Activated T-helper 1 cell treated with anti-CD3 and anti-CD28 coated beads, Interleukin-12 subunit alpha, Interleukin-12 subunit beta, Interleukin-2, Interleukin-4 antibody, amounts not matched to agents 30 ng/mL and 10 ng/mL and 1 ng/mL, durations not matched to agents 14 hours and 24 hours and 36 hours (primary cell): ENCODE data around the gene NAV2. TPM values are rescaled to one million over a fixed set of nuclear protein-coding genes. Genes with fewer than 3 reads are reported as not detected.

ENCODE experiments used
- DNase-seq: peaks from one replicate; pipeline ENCODE4 v3.0.0; 2021; ENCODE audit warnings: low spot score
- H3K27ac Mint-ChIP-seq: one replicate; pipeline ENCODE4 v1.8.0; 2021; ENCODE audit warnings: mild to moderate bottlenecking, mixed read lengths
- H3K27me3 Mint-ChIP-seq: one replicate; pipeline ENCODE4 v1.8.0; 2022; ENCODE audit warnings: mild to moderate bottlenecking, moderate library complexity, mixed read lengths; ENCODE audit not compliant: insufficient read depth
- H3K36me3 Mint-ChIP-seq: one replicate; pipeline ENCODE4 v1.8.0; 2021; ENCODE audit warnings: low read depth, mixed read lengths
- H3K4me1 Mint-ChIP-seq: one replicate; pipeline ENCODE4 v1.8.0; 2021; ENCODE audit warnings: low read depth, mixed read lengths
- H3K4me3 Mint-ChIP-seq: one replicate; pipeline ENCODE4 v1.8.0; 2021; ENCODE audit warnings: mild to moderate bottlenecking, moderate library complexity, mixed read lengths
- H3K9me3 Mint-ChIP-seq: one replicate; pipeline ENCODE4 v1.8.0; 2021; ENCODE audit warnings: mixed read lengths
- intact Hi-C: fragments of 100-400 bp; cut with micrococcal nuclease; formaldehyde crosslinking; loops from one replicate; pipeline ENCODE4 v1.15.1; 2024
- total RNA-seq: library from RNA; stranded (reverse); gene quantifications from 2 replicates; pipeline ENCODE4 v1.2.3, GENCODE V29; 2022

NAV2 gene
- total RNA-seq, 1 donor from 2014 or later, result 0.34 TPM

DNA sequence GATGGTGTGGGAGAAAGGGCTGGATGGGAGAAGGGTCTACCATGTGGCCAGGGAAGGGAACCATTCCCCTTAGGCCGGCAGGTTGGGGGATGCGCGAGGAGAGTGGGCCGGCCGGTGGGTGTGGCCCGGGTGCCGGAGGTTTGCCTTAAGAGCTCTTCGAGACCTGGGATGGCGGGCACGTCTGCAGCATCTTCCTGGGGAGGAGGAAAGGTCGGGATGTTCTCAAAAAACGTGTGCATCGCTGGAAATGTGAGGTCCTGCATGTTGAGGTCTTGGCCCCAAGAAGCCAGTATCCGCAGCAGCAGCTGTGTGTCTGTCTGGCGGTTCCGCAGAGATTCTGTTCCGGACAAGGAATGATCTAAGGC lies 1.4 kb downstream of the NAV2 start:
- intact Hi-C loops, result loop anchor here (10.0 kb wide), 1 partner anchor 651 kb away; the partner anchor contains the start of gene HTATIP2
- H3K4me1 Mint-ChIP-seq, result peaks cover 17% of the 10 kb centered on the region
- peak overlapping the region; percentile 59 for H3K27ac Mint-ChIP-seq
- H3K9me3 Mint-ChIP-seq, result no peaks in the 10 kb centered on the region
- H3K4me3 Mint-ChIP-seq, result peak overlapping the region; percentile 75
- DNase-seq, result no peak
- no peaks in the 10 kb centered on the region for H3K36me3 Mint-ChIP-seq
- H3K27me3 Mint-ChIP-seq, result peaks cover 69% of the 10 kb centered on the region

DNA sequence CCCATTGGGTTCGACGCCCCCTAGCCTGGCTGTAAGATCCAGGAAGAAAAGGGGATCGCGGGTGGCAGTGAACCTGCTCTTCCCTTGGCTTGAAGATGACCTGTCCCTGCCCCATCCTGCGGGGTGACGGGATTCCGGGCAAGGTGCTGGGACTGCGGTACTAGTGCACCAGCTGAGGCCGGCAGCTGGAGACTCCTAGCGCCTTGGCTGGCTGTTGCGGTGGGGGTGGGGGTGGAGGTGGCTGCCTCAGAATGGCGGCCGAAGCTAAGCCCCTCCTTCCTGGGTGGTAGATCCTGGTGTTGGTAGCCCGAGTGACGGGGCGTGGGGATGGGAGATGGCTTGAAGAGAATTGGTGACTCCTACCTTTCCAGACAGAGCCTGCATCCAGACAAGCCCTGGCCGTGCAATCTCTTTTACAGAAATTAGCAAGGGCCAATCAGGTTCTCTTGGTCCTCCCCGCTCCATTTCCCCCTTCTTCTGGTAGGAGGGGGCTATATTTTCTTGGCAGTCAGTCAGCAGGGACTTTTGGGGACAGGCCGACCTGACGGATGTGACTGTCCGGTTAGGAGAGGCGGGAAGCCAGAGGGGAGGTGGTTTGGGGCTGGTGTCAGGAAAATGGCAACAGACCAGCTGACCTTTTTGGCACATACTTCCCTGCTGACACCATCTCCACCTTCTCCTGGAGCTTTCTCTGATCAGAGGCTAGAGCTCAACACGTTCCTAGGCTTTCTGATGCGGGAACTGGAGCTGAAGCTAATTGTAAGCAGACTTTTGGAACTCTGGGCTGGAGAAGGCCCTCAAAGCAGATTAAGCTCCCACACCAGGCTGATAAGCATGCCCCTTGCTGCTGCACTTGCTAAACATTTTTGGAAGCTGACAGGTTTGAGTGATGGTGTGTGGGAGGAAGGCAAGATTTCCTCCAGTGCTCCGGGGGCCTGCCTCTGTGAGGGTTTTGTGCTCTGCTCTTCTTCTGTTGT lies 2.0 kb downstream of the NAV2 start:
- no peak for DNase-seq
- intact Hi-C loops, result loop anchor here (10.0 kb wide), 1 partner anchor 650 kb away; the partner anchor contains the start of gene HTATIP2
- H3K4me3 Mint-ChIP-seq, result peak overlapping the region; percentile 75
- H3K4me1 Mint-ChIP-seq, result peaks cover 17% of the 10 kb centered on the region
- H3K36me3 Mint-ChIP-seq, result no peaks in the 10 kb centered on the region
- no peak overlapping the region for H3K27ac Mint-ChIP-seq
- H3K27me3 Mint-ChIP-seq, result peaks cover 72% of the 10 kb centered on the region
- no peaks in the 10 kb centered on the region for H3K9me3 Mint-ChIP-seq

DNA sequence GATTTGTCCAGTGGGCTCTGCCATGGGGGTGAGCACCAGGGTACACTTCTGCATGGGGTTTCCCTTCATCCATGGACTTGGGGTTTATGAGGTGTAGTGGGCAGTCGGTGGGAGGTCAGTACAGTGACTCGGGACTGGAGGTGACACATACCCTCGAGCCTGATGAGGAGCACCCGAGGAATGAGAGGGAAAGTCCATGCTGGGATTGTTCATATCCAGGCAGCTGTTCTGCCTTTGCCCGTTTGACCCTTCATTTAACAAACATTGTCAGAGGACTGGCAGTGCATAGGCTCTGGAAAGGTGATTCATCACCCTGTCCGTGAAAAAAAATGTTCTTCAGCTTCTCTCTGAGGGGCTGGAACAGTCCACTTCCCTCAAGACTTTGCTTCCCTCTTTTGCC lies 2.7 kb downstream of the NAV2 start:
- peak overlapping the region; percentile 35 for H3K4me3 Mint-ChIP-seq
- intact Hi-C loops, result loop anchor here (10.0 kb wide), 1 partner anchor 649 kb away; the partner anchor contains the start of gene HTATIP2

DNA sequence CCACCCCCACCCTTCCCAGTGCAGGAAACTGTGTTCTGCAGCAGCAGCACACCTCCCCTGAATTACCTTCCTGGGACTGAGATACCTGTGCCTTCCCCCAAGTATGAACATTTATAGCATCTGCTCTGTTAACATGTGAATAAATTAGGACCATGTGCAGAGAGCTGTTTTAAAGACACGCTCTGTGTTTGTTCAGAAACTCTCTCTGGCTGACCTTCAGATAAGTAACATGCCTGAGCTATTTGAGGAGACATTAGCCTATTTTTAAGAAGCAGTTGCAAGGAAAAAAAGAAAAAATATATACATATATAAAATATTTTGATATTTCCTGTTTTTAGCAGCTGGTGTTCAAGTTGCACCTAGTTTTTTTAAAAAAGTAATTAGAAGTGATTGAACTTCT lies 5.4 kb downstream of the NAV2 start:
- Mint-ChIP-seq H3K36me3 (no peaks in the 10 kb centered on the region), H3K27me3 (peaks cover 58% of the 10 kb centered on the region), H3K9me3 (no peaks in the 10 kb centered on the region), H3K27ac (no peak overlapping the region), H3K4me3 (no peak overlapping the region), H3K4me1 (peaks cover 7% of the 10 kb centered on the region)
- intact Hi-C loops, result loop anchor here (10.0 kb wide), 1 partner anchor 647 kb away; the partner anchor contains the start of gene HTATIP2
- no peak for DNase-seq

More for the DNA sequence above, 2.7 kb downstream of the NAV2 start:
- Mint-ChIP-seq H3K36me3 (no peaks in the 10 kb centered on the region), H3K9me3 (no peaks in the 10 kb centered on the region), H3K27ac (no peak overlapping the region), H3K27me3 (peaks cover 68% of the 10 kb centered on the region), H3K4me1 (peaks cover 17% of the 10 kb centered on the region)
- no peak for DNase-seq

DNA sequence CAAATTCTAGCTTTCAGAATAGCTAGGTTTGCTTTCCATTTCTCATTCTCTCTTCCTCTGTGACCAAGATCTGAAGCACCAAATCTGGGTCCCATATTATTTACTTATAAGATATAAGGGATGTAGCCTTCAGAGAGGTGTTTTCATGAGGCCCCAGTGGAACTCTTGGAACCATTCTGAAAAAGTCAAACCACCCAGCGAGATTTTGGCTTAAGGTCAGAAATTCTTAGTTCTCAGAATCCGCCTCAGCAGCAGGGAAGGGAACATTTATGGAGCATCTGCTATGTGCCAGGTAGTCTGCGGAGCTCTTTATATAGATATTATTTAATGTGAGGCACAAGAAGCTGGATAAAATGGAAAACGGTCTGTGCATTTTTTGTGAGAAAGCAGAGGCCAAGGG lies 6.3 kb downstream of the NAV2 start:
- H3K4me1 Mint-ChIP-seq, result peaks cover 11% of the 10 kb centered on the region
- H3K36me3 Mint-ChIP-seq, result no peaks in the 10 kb centered on the region
- no peak for DNase-seq
- H3K4me3 Mint-ChIP-seq, result no peak overlapping the region
- intact Hi-C loops, result loop anchor here (10.0 kb wide), 1 partner anchor 646 kb away; the partner anchor contains the start of gene HTATIP2
- no peak overlapping the region for H3K27ac Mint-ChIP-seq
- H3K27me3 Mint-ChIP-seq, result peaks cover 49% of the 10 kb centered on the region
- H3K9me3 Mint-ChIP-seq, result no peaks in the 10 kb centered on the region

DNA sequence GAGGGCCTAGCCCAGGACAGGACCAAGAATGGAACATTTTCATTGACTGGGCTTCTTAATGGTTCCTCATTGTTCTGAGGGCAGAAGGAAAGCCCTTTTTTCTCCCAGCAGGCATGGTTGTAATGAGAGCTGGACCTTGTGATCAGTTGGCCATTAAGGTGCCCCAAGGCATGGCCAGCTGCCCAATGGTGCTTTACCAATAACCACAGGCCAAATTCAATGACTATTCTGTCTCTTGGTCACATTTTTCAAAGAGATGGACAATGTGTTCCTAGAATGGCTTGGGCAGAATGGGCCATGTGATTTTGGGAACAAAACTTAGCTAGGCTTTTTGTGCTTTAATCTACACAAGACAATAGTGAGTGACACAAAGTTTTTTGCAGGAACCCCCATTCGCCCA lies 7.3 kb downstream of the NAV2 start:
- Mint-ChIP-seq H3K4me1 (peaks cover 12% of the 10 kb centered on the region), H3K27ac (no peak overlapping the region), H3K9me3 (no peaks in the 10 kb centered on the region), H3K36me3 (no peaks in the 10 kb centered on the region), H3K4me3 (no peak overlapping the region), H3K27me3 (peaks cover 39% of the 10 kb centered on the region)
- DNase-seq, result no peak
- intact Hi-C loops, result loop anchor here (10.0 kb wide), 1 partner anchor 645 kb away; the partner anchor contains the start of gene HTATIP2

DNA sequence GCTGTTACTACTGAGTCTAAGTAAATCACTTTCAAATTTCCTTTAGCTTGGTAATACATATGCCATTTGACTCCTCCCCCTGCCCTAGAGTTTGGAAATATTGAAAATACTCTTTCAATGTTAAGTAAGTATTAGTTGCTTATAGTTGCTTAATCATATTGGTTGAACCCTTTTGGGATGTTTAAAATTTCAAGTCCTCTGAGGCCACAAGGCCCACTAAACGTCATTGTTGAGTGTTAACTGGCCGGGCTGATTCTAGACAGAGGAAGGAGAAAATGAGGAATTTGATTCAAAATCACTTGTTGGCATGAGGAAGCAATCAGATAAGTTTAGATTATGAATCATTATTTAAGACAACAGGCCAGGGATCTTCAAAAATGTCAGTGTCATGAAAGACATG lies 8.5 kb downstream of the NAV2 start:
- no peaks in the 10 kb centered on the region for H3K36me3 Mint-ChIP-seq
- H3K4me1 Mint-ChIP-seq, result peaks cover 12% of the 10 kb centered on the region
- no peak overlapping the region for H3K27ac Mint-ChIP-seq
- no peak for DNase-seq
- peaks cover 34% of the 10 kb centered on the region for H3K27me3 Mint-ChIP-seq
- H3K4me3 Mint-ChIP-seq, result no peak overlapping the region
- H3K9me3 Mint-ChIP-seq, result no peaks in the 10 kb centered on the region
- intact Hi-C loops, result no loop called here

DNA sequence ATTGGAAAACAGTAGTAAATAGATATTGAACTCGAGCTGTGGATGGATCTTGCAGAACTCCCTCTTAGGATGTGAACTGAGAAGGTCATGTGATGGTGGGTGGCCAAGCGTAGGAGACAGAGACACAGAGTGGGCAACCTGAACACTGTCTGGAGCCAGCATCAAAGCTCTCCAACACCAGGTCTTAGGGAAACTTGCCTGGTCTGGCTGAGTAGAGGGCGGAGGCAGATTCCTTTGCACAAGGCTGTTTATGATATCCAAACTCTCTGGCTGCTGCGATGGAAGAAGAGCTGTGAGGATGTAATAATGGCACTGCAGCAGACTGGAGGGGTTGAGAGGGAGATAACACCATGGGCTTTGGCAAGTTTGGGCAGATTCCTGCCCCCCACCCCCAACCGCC lies 10.1 kb downstream of the NAV2 start:
- intact Hi-C loops, result loop anchor here (1.0 kb wide), 1 partner anchor 10 kb away; the partner anchor contains the start of gene NAV2
- Mint-ChIP-seq H3K4me1 (peaks cover 12% of the 10 kb centered on the region), H3K27me3 (peaks cover 25% of the 10 kb centered on the region), H3K9me3 (no peaks in the 10 kb centered on the region), H3K36me3 (no peaks in the 10 kb centered on the region), H3K27ac (no peak overlapping the region), H3K4me3 (no peak overlapping the region)
- no peak for DNase-seq

DNA sequence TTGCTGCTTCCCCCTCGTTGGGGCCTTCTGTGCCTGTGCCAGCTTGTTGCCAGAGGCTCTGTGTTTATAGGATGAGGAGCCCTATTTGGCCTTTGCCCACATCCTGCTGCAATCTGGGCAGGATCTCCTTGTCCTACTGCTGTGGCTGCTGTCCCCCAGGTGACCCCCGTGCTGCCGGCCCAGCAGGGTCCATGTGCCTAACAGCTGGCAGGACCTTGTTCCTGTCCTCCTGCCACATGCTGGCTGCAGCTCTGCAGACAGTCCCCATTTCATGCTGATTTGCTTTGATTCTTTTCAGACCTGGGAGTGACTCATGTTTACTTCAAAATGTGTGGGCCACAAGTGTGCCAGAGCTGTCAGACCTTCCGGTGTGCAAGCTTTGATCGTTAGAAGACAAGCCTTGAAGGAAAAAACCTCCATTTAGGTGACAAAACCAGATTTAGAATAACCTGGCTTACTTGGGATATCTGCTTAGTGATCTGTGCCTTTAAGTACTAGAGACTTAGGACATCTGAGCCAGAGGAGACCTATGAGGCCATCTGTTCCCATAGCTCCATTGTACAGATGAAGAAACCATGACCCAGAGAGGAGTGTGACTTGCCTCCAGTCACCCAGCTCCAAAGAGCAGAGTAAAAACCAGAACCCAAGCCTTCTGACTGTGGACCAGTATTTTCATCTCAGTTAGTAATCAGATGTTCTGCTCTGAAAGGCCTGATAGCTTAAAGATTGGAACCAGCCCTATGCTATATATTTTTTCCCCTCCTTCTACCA lies 11.1 kb downstream of the NAV2 start:
- no peaks in the 10 kb centered on the region for H3K9me3 Mint-ChIP-seq
- H3K36me3 Mint-ChIP-seq, result no peaks in the 10 kb centered on the region
- DNase-seq, result peak; percentile 18
- peaks cover 12% of the 10 kb centered on the region for H3K4me1 Mint-ChIP-seq
- intact Hi-C loops, result loop anchor here (1.0 kb wide), 1 partner anchor 11 kb away; the partner anchor contains the start of gene NAV2
- H3K4me3 Mint-ChIP-seq, result no peak overlapping the region
- H3K27me3 Mint-ChIP-seq, result peaks cover 20% of the 10 kb centered on the region
- H3K27ac Mint-ChIP-seq, result peak overlapping the region; percentile 49

DNA sequence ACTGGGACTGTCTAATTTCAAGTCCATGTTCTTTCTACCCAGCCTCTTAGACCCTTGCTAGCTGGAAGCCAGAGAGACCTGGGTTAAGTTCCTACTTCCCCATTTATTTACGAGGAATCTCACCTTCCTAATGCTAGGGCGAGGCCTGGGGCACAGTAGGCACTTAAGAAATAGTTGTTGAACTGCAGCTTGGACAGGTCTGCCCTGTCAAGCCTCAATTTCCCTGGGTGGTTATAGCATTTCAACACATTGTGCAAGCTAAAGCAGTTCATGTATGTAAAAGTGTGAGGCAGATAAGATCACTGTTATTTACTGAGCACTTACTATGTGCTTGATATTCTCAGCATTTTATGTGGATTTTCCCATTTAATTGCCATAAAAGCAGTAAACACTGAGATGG lies 12.1 kb downstream of the NAV2 start:
- H3K27me3 Mint-ChIP-seq, result peaks cover 18% of the 10 kb centered on the region
- peaks cover 12% of the 10 kb centered on the region for H3K4me1 Mint-ChIP-seq
- DNase-seq, result no peak
- no peaks in the 10 kb centered on the region for H3K36me3 Mint-ChIP-seq
- H3K4me3 Mint-ChIP-seq, result no peak overlapping the region
- no peak overlapping the region for H3K27ac Mint-ChIP-seq
- H3K9me3 Mint-ChIP-seq, result no peaks in the 10 kb centered on the region
- intact Hi-C loops, result no loop called here

DNA sequence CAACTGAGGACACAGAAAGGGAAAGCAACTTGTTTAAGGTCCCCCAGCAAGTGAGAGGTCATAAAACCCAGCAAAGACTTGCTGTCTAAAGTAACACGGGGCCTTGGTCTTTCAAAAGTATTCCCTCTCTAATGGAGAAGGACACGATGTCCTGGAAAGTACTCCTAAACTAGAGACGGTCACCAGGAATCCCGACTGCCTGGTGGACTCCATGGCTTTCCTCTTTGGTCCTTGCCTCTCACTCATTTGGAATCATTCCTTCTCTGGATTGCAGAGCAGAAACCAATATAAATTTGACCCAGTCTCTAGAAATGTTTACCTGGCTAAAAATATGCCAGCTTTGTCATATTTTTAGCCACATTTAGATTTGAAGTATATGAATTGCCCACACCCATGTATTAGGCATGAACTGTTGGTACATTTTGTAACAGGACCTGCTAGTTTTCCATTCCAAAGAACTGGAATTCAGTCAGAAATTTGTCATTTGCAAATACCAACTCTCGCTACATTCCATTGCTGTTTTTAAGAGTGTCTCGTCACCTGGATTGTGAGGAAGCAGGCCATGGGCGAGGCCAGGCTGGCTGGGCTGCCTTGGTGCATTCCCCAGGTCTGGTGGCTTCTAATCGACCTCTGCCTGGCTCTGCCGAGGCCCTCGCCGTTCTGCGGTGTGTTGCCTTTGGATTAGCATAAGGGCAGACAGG lies 12.9 kb downstream of the NAV2 start:
- DNase-seq, result no peak
- Mint-ChIP-seq H3K36me3 (no peaks in the 10 kb centered on the region), H3K4me3 (no peak overlapping the region), H3K27ac (no peak overlapping the region), H3K4me1 (peaks cover 12% of the 10 kb centered on the region), H3K9me3 (no peaks in the 10 kb centered on the region), H3K27me3 (peaks cover 18% of the 10 kb centered on the region)
- intact Hi-C loops, result no loop called here

DNA sequence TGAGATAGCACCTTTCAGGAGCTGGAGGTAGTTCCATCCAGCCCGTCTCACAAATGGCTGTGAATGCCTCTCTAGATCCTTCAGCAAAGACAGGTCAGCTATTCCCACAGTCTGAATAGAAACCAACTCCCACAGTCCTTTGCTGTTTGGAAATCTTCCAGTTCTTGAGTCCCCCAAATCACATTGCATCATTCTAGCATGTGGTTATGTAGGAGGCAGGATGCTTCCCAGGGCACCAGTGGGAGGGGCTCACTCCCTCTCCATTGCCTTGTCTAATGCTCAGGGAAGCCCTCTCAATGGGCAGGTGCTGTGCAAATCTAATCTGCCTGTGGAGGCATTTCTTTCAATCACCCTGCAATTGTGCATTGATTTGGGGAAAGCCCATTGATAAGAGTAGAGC lies 14.6 kb downstream of the NAV2 start:
- no peaks in the 10 kb centered on the region for H3K9me3 Mint-ChIP-seq
- H3K4me1 Mint-ChIP-seq, result peaks cover 12% of the 10 kb centered on the region
- no peaks in the 10 kb centered on the region for H3K36me3 Mint-ChIP-seq
- intact Hi-C loops, result no loop called here
- no peak overlapping the region for H3K4me3 Mint-ChIP-seq
- peaks cover 18% of the 10 kb centered on the region for H3K27me3 Mint-ChIP-seq
- H3K27ac Mint-ChIP-seq, result no peak overlapping the region
- no peak for DNase-seq
